GM18511 (cell line): ENCODE results near the gene RAB23.

Experiments used
- ATAC-seq: cut with Tn5 transposase; IDR thresholded peaks from one replicate; pipeline ENCODE4 v1.9.1; 2021; ENCODE audit warnings: mild to moderate bottlenecking, moderate library complexity; ENCODE audit not compliant: unreplicated experiment

RAB23 gene

GRCh38 chr6:57138026-57138425, 84.1 kb downstream of the RAB23 start:
- ATAC-seq, result no peak

DNA sequence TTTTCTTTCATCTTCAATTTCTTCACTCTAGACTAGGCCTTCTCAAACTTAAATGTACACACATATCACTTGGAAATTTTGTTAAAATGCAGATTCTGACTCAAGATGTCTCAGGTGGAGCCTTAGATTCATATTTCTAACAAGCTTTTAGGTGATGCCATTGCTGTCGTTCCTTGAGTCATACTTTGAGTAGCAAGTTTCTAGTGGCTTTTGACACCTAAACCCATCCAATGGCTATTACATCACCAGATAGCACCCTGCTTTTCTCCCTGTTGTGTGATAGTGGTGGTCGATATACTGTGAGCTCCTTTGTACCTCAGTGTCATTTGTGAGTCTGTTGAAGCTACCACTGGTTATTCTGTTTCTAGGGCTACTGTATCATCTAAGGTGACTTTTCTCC, 84.8 kb downstream of the RAB23 start:
- no peak for ATAC-seq
